Measurements from ENCODE around the gene GGTA1. TPM values are rescaled to one million over a fixed set of nuclear protein-coding genes. Genes with fewer than 3 reads are reported as not detected.

GGTA1 gene
- total RNA-seq, 1 donor from 2014 or later, result 0.64 TPM

DNA sequence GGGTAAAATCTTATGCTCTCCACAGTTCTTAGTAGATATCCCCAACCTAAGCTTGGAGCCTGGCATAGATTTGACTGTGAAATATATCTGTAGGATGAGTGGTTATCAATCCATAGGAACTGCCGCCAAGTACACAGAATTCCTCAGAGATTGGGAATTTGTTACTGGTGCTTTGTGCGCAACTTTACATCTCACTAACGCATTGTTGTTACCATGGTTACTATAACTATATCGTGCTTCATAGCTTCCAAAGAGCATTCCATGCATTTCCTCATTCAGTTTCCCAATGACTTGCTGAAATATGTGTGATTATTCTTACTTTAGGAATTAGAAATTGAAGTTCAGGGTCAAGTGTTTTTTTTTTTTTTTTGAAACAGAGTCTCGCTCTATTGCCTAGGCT, 9.5 kb upstream of the GGTA1 start:
- H3K4me1 Mint-ChIP-seq (ENCODE audit: unreplicated experiment), result peaks cover 14% of the 10 kb centered on the region
- TF ChIP-seq, protein P1, sequence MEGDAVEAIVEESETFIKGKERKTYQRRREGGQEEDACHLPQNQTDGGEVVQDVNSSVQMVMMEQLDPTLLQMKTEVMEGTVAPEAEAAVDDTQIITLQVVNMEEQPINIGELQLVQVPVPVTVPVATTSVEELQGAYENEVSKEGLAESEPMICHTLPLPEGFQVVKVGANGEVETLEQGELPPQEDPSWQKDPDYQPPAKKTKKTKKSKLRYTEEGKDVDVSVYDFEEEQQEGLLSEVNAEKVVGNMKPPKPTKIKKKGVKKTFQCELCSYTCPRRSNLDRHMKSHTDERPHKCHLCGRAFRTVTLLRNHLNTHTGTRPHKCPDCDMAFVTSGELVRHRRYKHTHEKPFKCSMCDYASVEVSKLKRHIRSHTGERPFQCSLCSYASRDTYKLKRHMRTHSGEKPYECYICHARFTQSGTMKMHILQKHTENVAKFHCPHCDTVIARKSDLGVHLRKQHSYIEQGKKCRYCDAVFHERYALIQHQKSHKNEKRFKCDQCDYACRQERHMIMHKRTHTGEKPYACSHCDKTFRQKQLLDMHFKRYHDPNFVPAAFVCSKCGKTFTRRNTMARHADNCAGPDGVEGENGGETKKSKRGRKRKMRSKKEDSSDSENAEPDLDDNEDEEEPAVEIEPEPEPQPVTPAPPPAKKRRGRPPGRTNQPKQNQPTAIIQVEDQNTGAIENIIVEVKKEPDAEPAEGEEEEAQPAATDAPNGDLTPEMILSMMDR (IDR thresholded peaks at IDR 0.05), result no peak
- no peaks in the 10 kb centered on the region for H3K36me3 Mint-ChIP-seq (ENCODE audit: unreplicated experiment)
- H3K9me3 Mint-ChIP-seq (ENCODE audit: unreplicated experiment), result no peaks in the 10 kb centered on the region
- DNase-seq (ENCODE audit: extremely low spot score, unreplicated experiment), result no peak
- no peak overlapping the region for H3K4me3 Mint-ChIP-seq (ENCODE audit: unreplicated experiment)
- H3K27ac Mint-ChIP-seq (ENCODE audit: unreplicated experiment), result no peak overlapping the region
- H3K27me3 Mint-ChIP-seq (ENCODE audit: unreplicated experiment), result peaks cover 28% of the 10 kb centered on the region

GRCh38 chr9:121508415-121508814, 8.8 kb upstream of the GGTA1 start:
- DNase-seq (ENCODE audit: extremely low spot score, unreplicated experiment), result no peak
- TF ChIP-seq, protein P1 (IDR thresholded peaks at IDR 0.05), result no peak
- Mint-ChIP-seq H3K9me3 (ENCODE audit: unreplicated experiment) (no peaks in the 10 kb centered on the region), H3K27me3 (ENCODE audit: unreplicated experiment) (peaks cover 27% of the 10 kb centered on the region), H3K36me3 (ENCODE audit: unreplicated experiment) (no peaks in the 10 kb centered on the region), H3K4me1 (ENCODE audit: unreplicated experiment) (peaks cover 21% of the 10 kb centered on the region), H3K4me3 (ENCODE audit: unreplicated experiment) (no peak overlapping the region), H3K27ac (ENCODE audit: unreplicated experiment) (no peak overlapping the region)

DNA sequence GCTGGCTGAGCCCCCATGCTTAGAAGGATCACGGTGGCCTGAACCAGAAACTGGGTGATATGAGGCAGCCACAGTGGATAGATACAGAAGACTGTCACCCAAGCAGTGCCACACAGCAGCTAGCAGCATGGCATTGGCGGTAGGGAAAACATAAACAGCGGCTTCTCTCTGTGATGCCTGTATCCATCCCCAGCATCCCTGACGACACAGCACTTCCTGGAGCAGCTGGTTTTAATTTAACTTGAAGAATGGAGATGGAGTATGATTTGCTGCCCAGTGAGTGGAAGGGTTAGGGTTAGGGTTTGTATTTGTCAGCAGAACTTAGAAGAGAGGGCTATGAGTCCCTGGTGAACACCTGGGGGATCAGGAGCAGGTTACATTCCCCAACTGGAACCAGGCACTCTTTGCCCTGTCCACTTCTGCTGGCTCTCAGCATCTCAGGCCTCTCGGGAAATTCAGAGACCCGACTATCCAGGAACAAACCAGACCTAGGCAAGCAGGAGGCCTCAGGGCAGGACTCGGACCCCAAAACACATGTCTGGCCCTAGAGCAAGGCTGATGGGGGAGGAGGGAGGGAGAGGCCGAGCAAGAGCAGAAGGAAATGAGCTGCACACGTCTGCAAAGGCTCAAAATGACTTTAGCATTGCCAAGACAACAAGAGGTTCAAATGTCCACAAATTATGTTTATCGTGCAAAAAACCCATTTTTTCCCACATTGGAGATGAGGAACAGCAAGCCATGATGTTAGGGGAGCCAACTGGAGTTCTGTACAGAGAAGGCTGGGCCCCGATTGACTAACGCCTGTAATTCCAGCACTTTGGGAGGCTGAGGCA, 6.5 kb upstream of the GGTA1 start:
- H3K4me3 Mint-ChIP-seq (ENCODE audit: unreplicated experiment), result no peak overlapping the region
- no peak overlapping the region for H3K27ac Mint-ChIP-seq (ENCODE audit: unreplicated experiment)
- no peaks in the 10 kb centered on the region for H3K36me3 Mint-ChIP-seq (ENCODE audit: unreplicated experiment)
- TF ChIP-seq, protein P1 (IDR thresholded peaks at IDR 0.05), result no peak
- no peaks in the 10 kb centered on the region for H3K9me3 Mint-ChIP-seq (ENCODE audit: unreplicated experiment)
- peaks cover 30% of the 10 kb centered on the region for H3K4me1 Mint-ChIP-seq (ENCODE audit: unreplicated experiment)
- peaks cover 25% of the 10 kb centered on the region for H3K27me3 Mint-ChIP-seq (ENCODE audit: unreplicated experiment)
- no peak for DNase-seq (ENCODE audit: extremely low spot score, unreplicated experiment)

- H3K9me3 Mint-ChIP-seq (ENCODE audit: unreplicated experiment), result no peaks in the 10 kb centered on the region
- no peak for DNase-seq (ENCODE audit: extremely low spot score, unreplicated experiment)
- peaks cover 49% of the 10 kb centered on the region for H3K4me1 Mint-ChIP-seq (ENCODE audit: unreplicated experiment)
- peak overlapping the region; percentile 84 for H3K27ac Mint-ChIP-seq (ENCODE audit: unreplicated experiment)
- H3K4me3 Mint-ChIP-seq (ENCODE audit: unreplicated experiment), result peak overlapping the region; percentile 38
- peaks cover 29% of the 10 kb centered on the region for H3K27me3 Mint-ChIP-seq (ENCODE audit: unreplicated experiment)
- H3K36me3 Mint-ChIP-seq (ENCODE audit: unreplicated experiment), result no peaks in the 10 kb centered on the region
- TF ChIP-seq, protein P1 (IDR thresholded peaks at IDR 0.05), result no peak
These were observed 3.8 kb upstream of the GGTA1 start for GRCh38 chr9:121503444-121503843.

DNA sequence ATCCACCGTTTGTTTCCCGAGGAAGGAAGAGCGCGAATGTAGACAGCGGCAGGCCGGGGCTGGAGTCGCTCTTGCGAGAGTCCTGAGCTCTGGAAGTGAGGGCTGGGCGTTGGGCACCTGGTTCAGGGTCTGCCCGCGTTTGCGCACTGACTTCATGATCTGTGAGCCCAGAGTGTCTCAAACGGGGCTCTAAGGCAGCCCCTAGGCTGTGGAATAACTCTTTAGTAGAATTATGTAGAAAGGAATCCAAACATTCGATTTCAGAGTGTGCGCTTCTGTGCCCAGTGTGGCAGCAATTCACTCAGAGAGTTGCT, 478 bp upstream of the GGTA1 start:
- peak overlapping the region; percentile 45 for H3K27ac Mint-ChIP-seq (ENCODE audit: unreplicated experiment)
- no peak for DNase-seq (ENCODE audit: extremely low spot score, unreplicated experiment)
- H3K27me3 Mint-ChIP-seq (ENCODE audit: unreplicated experiment), result peaks cover 21% of the 10 kb centered on the region
- H3K4me3 Mint-ChIP-seq (ENCODE audit: unreplicated experiment), result peak overlapping the region; percentile 81
- TF ChIP-seq, protein P1 (IDR thresholded peaks at IDR 0.05), result no peak
- H3K36me3 Mint-ChIP-seq (ENCODE audit: unreplicated experiment), result no peaks in the 10 kb centered on the region
- peaks cover 41% of the 10 kb centered on the region for H3K4me1 Mint-ChIP-seq (ENCODE audit: unreplicated experiment)
- peaks cover 8% of the 10 kb centered on the region for H3K9me3 Mint-ChIP-seq (ENCODE audit: unreplicated experiment)
